ENCODE measurements around the gene LHFPL2.
"Not testable (repeated sequence)": the region's sequence is repeated elsewhere in the genome, so short reads cannot be mapped to it uniquely, and the experiment has no call there.

LHFPL2 gene

DNA sequence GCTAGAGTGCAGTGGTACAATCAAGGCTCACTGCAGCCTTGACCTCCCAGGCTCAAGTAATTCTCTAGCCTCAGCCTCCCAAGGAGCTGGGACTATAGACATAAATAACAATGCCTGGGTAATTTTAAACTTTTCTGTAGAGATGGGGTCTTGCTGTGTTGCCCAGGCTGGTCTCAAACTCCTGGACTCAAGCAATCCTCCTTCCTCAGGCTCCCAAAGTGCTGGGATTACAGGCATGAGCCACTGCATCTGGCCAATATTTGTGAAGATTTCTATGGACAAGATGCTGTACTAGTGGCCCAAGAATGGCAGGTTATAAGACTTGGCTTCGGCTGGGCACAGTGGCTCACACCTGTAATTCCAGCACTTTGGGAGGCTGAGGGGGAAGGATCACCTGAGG, 18.4 kb upstream of the LHFPL2 start:
- H3K27ac ChIP-seq (ENCODE audit: low read depth, low read length); H3K9ac ChIP-seq (ENCODE audit: low read length in 5 of 5); H3K36me3 ChIP-seq (ENCODE audit: control insufficient read depth in 5 of 5, insufficient read depth in 5 of 5, low read length in 5 of 5); H3K9me3 ChIP-seq (ENCODE audit: control insufficient read depth in 5 of 5, low read length in 5 of 5); H3K4me1 ChIP-seq (ENCODE audit: control insufficient read depth in 5 of 5, insufficient read depth in 5 of 5, low read length in 5 of 5); H3K4me3 ChIP-seq (ENCODE audit: low read depth in 1 of 5, low read length in 5 of 5); H3K27me3 ChIP-seq (ENCODE audit: control insufficient read depth in 5 of 5, insufficient read depth in 4 of 5, low read length in 5 of 5): not testable (repeated sequence)

DNA sequence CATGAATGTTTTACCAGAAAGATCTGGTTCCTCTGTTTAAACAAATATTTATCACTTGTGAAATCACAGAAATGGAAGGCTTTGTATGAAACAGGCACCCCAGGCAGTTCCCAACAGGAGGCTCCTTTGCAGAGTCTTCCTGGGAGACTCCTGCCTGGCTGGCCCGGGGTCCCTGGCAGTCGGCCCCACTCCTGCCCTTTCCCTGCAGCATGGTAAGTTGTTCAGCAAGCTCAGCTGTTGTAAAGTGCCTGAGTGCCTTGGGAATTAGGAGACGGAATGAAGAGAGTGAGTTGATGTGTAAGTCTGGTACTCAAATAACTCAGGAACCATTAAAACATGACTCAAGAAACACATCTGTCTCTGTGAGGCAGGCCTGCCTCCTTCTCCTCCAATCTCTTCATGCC, 17.5 kb upstream of the LHFPL2 start:
- no peaks in the 10 kb centered on the region for H3K4me1 ChIP-seq (ENCODE audit: control insufficient read depth in 5 of 5, insufficient read depth in 5 of 5, low read length in 5 of 5)
- H3K27me3 ChIP-seq (ENCODE audit: control insufficient read depth in 5 of 5, insufficient read depth in 4 of 5, low read length in 5 of 5) = no peaks in the 10 kb centered on the region
- H3K4me3 ChIP-seq (ENCODE audit: low read depth in 1 of 5, low read length in 5 of 5) = no peak overlapping the region
- no peak overlapping the region for H3K27ac ChIP-seq (ENCODE audit: low read depth, low read length)
- H3K9ac ChIP-seq (ENCODE audit: low read length in 5 of 5) = no peak overlapping the region
- H3K9me3 ChIP-seq (ENCODE audit: control insufficient read depth in 5 of 5, low read length in 5 of 5) = no peaks in the 10 kb centered on the region
- H3K36me3 ChIP-seq (ENCODE audit: control insufficient read depth in 5 of 5, insufficient read depth in 5 of 5, low read length in 5 of 5) = no peaks in the 10 kb centered on the region

DNA sequence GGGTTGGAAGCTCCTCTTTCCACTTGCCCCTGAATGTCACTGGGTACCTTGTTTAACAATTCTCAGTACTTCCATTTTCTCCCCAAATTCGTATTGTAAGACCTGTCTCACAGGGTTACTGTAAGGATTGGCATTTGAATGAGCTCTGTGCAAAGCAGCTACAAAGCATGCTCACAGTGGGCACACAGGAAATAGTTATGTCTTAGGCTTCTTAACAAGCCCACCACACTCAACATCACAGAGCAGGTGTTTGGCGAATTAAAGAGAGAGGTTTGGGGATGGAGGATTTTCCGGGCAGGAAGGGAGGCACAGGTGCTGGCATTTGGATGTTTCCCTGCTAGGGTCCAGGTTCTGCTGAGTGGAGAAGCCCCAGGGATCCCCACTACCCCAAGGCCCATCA, 17.0 kb upstream of the LHFPL2 start:
- Histone ChIP-seq H3K27ac (ENCODE audit: low read depth, low read length) (no peak overlapping the region), H3K9ac (ENCODE audit: low read length in 5 of 5) (no peak overlapping the region), H3K27me3 (ENCODE audit: control insufficient read depth in 5 of 5, insufficient read depth in 4 of 5, low read length in 5 of 5) (no peaks in the 10 kb centered on the region), H3K4me3 (ENCODE audit: low read depth in 1 of 5, low read length in 5 of 5) (no peak overlapping the region), H3K36me3 (ENCODE audit: control insufficient read depth in 5 of 5, insufficient read depth in 5 of 5, low read length in 5 of 5) (no peaks in the 10 kb centered on the region), H3K9me3 (ENCODE audit: control insufficient read depth in 5 of 5, low read length in 5 of 5) (no peaks in the 10 kb centered on the region), H3K4me1 (ENCODE audit: control insufficient read depth in 5 of 5, insufficient read depth in 5 of 5, low read length in 5 of 5) (no peaks in the 10 kb centered on the region)

DNA sequence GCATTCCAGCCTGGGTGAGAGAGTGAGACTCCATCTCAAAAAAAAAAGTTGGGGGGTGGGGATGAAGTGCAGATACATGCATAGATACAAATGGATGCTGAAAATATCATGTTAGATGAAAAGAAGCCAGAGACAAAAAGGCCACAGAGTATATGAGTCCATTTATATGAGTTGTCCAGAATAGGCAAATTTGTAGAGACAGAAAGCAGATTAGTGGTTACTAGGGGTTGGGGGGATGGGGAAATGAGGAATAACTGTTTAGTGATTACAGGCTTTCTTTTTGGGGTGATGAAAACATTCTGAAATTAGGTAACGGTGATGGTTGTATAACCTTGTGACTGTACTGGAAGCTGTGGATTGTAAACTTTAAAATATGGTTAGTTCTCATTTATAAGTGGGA, 13.8 kb upstream of the LHFPL2 start:
- Histone ChIP-seq H3K9me3 (ENCODE audit: control insufficient read depth in 5 of 5, low read length in 5 of 5) (no peaks in the 10 kb centered on the region), H3K36me3 (ENCODE audit: control insufficient read depth in 5 of 5, insufficient read depth in 5 of 5, low read length in 5 of 5) (no peaks in the 10 kb centered on the region), H3K27ac (ENCODE audit: low read depth, low read length) (no peak overlapping the region), H3K4me1 (ENCODE audit: control insufficient read depth in 5 of 5, insufficient read depth in 5 of 5, low read length in 5 of 5) (peaks cover 0 to 17% (median 13%) of the 10 kb centered on the region in 5 donors), H3K9ac (ENCODE audit: low read length in 5 of 5) (no peak overlapping the region), H3K4me3 (ENCODE audit: low read depth in 1 of 5, low read length in 5 of 5) (no peak overlapping the region), H3K27me3 (ENCODE audit: control insufficient read depth in 5 of 5, insufficient read depth in 4 of 5, low read length in 5 of 5) (no peaks in the 10 kb centered on the region)

DNA sequence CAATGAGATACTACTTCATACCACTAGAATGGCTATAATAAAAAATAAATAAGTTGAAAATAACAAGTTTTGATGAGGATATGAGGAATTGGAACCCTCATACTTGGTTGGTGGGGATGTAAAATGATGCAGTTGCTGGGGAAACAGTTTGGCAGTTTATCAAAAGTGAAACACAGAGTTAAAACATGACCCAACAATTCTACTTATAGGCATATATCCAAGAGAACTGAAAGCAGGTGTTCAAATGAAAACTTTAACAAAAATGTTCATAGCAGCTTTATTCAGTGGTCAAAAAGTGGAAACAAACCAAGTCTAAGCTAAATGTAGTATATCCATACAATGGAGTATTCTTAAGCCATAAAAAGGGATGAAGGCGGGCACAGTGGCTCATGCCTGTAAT, 13.1 kb upstream of the LHFPL2 start:
- Histone ChIP-seq H3K27ac (ENCODE audit: low read depth, low read length) (no peak overlapping the region), H3K9me3 (ENCODE audit: control insufficient read depth in 5 of 5, low read length in 5 of 5) (no peaks in the 10 kb centered on the region), H3K4me1 (ENCODE audit: control insufficient read depth in 5 of 5, insufficient read depth in 5 of 5, low read length in 5 of 5) (peaks cover 0 to 17% (median 13%) of the 10 kb centered on the region in 5 donors), H3K36me3 (ENCODE audit: control insufficient read depth in 5 of 5, insufficient read depth in 5 of 5, low read length in 5 of 5) (no peaks in the 10 kb centered on the region), H3K4me3 (ENCODE audit: low read depth in 1 of 5, low read length in 5 of 5) (no peak overlapping the region), H3K27me3 (ENCODE audit: control insufficient read depth in 5 of 5, insufficient read depth in 4 of 5, low read length in 5 of 5) (no peaks in the 10 kb centered on the region), H3K9ac (ENCODE audit: low read length in 5 of 5) (no peak overlapping the region)

DNA sequence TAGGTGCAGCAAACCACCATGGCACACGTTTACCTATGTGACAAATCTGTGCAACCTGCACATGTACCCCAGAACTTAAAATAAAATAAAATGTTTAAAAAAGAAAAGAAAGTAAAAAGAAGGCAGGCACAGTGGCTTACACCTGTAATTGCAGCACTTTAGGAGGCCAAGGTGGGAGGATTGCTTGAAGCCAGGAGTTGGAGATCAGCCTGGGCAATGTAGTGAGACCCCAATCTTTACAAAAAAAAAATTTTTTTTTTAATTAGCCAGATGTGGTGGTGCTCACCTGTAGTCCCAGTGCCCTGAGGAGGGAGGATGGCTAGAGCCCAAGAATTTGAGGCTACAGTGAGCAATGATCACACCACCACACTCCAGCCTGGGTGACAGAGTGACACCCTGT, 12.5 kb upstream of the LHFPL2 start:
- Histone ChIP-seq H3K36me3 (ENCODE audit: control insufficient read depth in 5 of 5, insufficient read depth in 5 of 5, low read length in 5 of 5) (no peaks in the 10 kb centered on the region), H3K4me1 (ENCODE audit: control insufficient read depth in 5 of 5, insufficient read depth in 5 of 5, low read length in 5 of 5) (peaks cover 0 to 17% (median 13%) of the 10 kb centered on the region in 5 donors), H3K9ac (ENCODE audit: low read length in 5 of 5) (no peak overlapping the region), H3K9me3 (ENCODE audit: control insufficient read depth in 5 of 5, low read length in 5 of 5) (no peaks in the 10 kb centered on the region), H3K27me3 (ENCODE audit: control insufficient read depth in 5 of 5, insufficient read depth in 4 of 5, low read length in 5 of 5) (no peaks in the 10 kb centered on the region), H3K4me3 (ENCODE audit: low read depth in 1 of 5, low read length in 5 of 5) (no peak overlapping the region), H3K27ac (ENCODE audit: low read depth, low read length) (no peak overlapping the region)

DNA sequence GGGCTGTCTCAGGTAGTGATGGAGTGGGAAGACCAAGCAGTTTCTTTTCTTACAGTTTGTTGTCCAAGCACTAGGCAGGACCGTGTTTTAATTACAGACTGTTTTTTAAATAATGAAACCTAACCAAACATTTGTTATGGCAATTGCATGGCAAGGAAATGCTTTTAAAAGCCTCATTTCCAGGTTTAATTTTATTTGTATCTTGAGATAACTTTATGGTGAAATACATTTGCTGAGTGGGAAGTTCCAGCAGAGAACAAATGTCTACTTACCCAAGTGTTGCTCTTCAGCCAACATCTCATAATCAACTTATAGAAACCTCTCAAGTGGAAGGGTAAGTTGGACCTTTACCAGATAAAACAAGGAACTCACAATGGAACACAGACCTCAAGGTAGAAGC, 11.8 kb upstream of the LHFPL2 start:
- peaks cover 0 to 17% (median 13%) of the 10 kb centered on the region in 5 donors for H3K4me1 ChIP-seq (ENCODE audit: control insufficient read depth in 5 of 5, insufficient read depth in 5 of 5, low read length in 5 of 5)
- no peaks in the 10 kb centered on the region for H3K36me3 ChIP-seq (ENCODE audit: control insufficient read depth in 5 of 5, insufficient read depth in 5 of 5, low read length in 5 of 5)
- H3K27ac ChIP-seq (ENCODE audit: low read depth, low read length) = no peak overlapping the region
- no peaks in the 10 kb centered on the region for H3K9me3 ChIP-seq (ENCODE audit: control insufficient read depth in 5 of 5, low read length in 5 of 5)
- H3K27me3 ChIP-seq (ENCODE audit: control insufficient read depth in 5 of 5, insufficient read depth in 4 of 5, low read length in 5 of 5) = no peaks in the 10 kb centered on the region
- no peak overlapping the region for H3K4me3 ChIP-seq (ENCODE audit: low read depth in 1 of 5, low read length in 5 of 5)
- H3K9ac ChIP-seq (ENCODE audit: low read length in 5 of 5) = no peak overlapping the region

DNA sequence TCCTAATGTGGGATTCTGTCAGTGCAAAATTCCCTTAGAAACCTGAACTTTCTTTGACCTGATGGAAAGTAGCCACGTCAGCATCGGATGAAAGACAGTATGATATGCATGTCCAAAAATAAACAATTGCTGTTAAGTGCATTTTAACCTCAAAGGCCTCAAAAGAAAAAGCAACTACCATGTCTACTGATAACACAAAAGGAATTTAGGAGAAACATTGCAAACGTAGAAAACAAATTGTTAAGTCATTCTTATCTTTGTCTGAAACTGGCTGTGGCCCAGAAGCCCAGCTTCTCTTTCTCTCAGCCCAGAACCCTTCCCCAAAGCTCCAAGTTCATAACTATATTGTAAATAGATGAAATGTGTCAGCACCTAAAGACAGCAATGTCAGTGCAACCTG, 11.1 kb upstream of the LHFPL2 start:
- Histone ChIP-seq H3K36me3 (ENCODE audit: control insufficient read depth in 5 of 5, insufficient read depth in 5 of 5, low read length in 5 of 5) (no peaks in the 10 kb centered on the region), H3K9ac (ENCODE audit: low read length in 5 of 5) (no peak overlapping the region), H3K4me1 (ENCODE audit: control insufficient read depth in 5 of 5, insufficient read depth in 5 of 5, low read length in 5 of 5) (peaks cover 0 to 17% (median 13%) of the 10 kb centered on the region in 5 donors), H3K4me3 (ENCODE audit: low read depth in 1 of 5, low read length in 5 of 5) (no peak overlapping the region), H3K9me3 (ENCODE audit: control insufficient read depth in 5 of 5, low read length in 5 of 5) (no peaks in the 10 kb centered on the region), H3K27ac (ENCODE audit: low read depth, low read length) (no peak overlapping the region), H3K27me3 (ENCODE audit: control insufficient read depth in 5 of 5, insufficient read depth in 4 of 5, low read length in 5 of 5) (no peaks in the 10 kb centered on the region)

DNA sequence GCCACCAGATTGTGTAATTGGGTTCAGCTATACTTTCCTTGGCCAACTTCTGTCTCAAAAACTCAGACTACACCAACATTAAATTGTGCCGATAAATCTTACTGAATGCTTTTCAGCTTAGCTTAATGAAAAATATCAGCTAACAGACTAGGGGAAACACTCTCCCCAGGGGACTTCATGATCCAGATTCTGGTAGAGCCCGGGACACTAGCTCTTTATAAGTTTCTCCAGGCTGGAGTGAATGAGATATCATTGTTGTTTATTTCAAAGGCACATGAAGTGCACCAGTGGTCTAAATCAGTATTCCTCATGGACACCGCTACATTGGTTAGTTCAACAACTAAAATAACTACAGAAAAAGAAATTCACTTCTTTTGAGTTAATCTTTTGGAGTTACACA, 10.5 kb upstream of the LHFPL2 start:
- no peak overlapping the region for H3K9ac ChIP-seq (ENCODE audit: low read length in 5 of 5)
- H3K27me3 ChIP-seq (ENCODE audit: control insufficient read depth in 5 of 5, insufficient read depth in 4 of 5, low read length in 5 of 5) = no peaks in the 10 kb centered on the region
- no peaks in the 10 kb centered on the region for H3K9me3 ChIP-seq (ENCODE audit: control insufficient read depth in 5 of 5, low read length in 5 of 5)
- no peak overlapping the region for H3K27ac ChIP-seq (ENCODE audit: low read depth, low read length)
- no peak overlapping the region for H3K4me3 ChIP-seq (ENCODE audit: low read depth in 1 of 5, low read length in 5 of 5)
- H3K4me1 ChIP-seq (ENCODE audit: control insufficient read depth in 5 of 5, insufficient read depth in 5 of 5, low read length in 5 of 5) = peaks cover 0 to 17% (median 13%) of the 10 kb centered on the region in 5 donors
- no peaks in the 10 kb centered on the region for H3K36me3 ChIP-seq (ENCODE audit: control insufficient read depth in 5 of 5, insufficient read depth in 5 of 5, low read length in 5 of 5)

DNA sequence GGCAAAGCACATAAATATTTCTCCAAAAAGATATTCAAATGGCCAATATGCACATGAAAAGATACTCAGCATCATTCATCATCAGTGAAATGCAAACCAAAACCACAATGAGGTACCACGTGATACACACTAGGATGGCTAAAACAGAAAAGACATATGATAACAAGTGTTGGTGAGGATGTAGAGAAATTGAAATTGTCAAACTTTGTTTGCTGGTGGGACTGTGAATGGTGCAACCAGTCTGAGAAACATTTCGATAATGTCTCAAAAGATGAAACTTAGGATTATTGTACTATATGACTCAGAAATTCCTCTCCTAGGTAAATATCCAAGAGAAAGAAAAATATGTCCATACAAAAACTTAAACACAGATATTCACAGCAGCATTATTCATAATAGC, 8.6 kb upstream of the LHFPL2 start:
- Histone ChIP-seq H3K4me3 (ENCODE audit: low read depth in 1 of 5, low read length in 5 of 5) (no peak overlapping the region), H3K9me3 (ENCODE audit: control insufficient read depth in 5 of 5, low read length in 5 of 5) (no peaks in the 10 kb centered on the region), H3K27ac (ENCODE audit: low read depth, low read length) (no peak overlapping the region), H3K27me3 (ENCODE audit: control insufficient read depth in 5 of 5, insufficient read depth in 4 of 5, low read length in 5 of 5) (no peaks in the 10 kb centered on the region), H3K36me3 (ENCODE audit: control insufficient read depth in 5 of 5, insufficient read depth in 5 of 5, low read length in 5 of 5) (no peaks in the 10 kb centered on the region), H3K4me1 (ENCODE audit: control insufficient read depth in 5 of 5, insufficient read depth in 5 of 5, low read length in 5 of 5) (peaks cover 0 to 18% (median 13%) of the 10 kb centered on the region in 5 donors), H3K9ac (ENCODE audit: low read length in 5 of 5) (no peak overlapping the region)

DNA sequence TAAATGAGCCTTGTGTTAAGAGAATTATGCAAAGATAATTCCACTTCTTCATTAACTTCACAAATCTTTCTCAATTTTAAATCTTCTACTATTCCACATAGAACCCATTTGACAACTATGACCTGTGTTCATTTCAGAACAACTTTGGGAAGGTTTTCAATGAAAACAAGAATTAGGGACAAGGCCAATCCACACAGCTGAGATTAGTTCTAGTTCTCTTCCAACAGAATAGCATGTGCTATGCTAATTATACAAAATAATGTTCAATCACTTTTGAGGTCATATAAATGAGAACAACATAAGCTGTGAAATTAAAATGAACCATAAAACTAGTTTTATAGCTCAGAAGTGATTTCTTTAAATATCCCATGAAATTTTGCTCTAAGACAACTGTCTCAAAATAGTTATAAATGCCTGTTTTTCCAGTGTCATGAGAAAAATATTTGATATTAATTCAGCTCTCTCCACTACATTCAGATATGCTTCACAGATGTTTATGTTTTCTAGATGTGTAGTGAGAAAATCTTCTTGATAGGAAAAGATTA, 7.2 kb upstream of the LHFPL2 start:
- no peaks in the 10 kb centered on the region for H3K27me3 ChIP-seq (ENCODE audit: control insufficient read depth in 5 of 5, insufficient read depth in 4 of 5, low read length in 5 of 5)

More for the DNA sequence above, 7.2 kb upstream of the LHFPL2 start:
- no peak overlapping the region for H3K4me3 ChIP-seq (ENCODE audit: low read depth in 1 of 5, low read length in 5 of 5)
- peaks cover 0 to 18% (median 13%) of the 10 kb centered on the region in 5 donors for H3K4me1 ChIP-seq (ENCODE audit: control insufficient read depth in 5 of 5, insufficient read depth in 5 of 5, low read length in 5 of 5)
- no peaks in the 10 kb centered on the region for H3K36me3 ChIP-seq (ENCODE audit: control insufficient read depth in 5 of 5, insufficient read depth in 5 of 5, low read length in 5 of 5)
- no peaks in the 10 kb centered on the region for H3K9me3 ChIP-seq (ENCODE audit: control insufficient read depth in 5 of 5, low read length in 5 of 5)
- no peak overlapping the region for H3K9ac ChIP-seq (ENCODE audit: low read length in 5 of 5)
- no peak overlapping the region for H3K27ac ChIP-seq (ENCODE audit: low read depth, low read length)

Measured in subcutaneous abdominal adipose tissue (tissue), 5 donors.